H9 (cell line): ENCODE results near the gene ATG7. TPM values are rescaled to one million over a fixed set of nuclear protein-coding genes. Genes with fewer than 3 reads are reported as not detected.

ENCODE experiments used
- DNase-seq: peaks from one replicate; pipeline ENCODE4 v3.0.0-alpha.2; 2017
- H2AFZ ChIP-seq: one replicate; pipeline ENCODE4 v1.6.1; 2013; ENCODE audit warnings: mild to moderate bottlenecking, low read length, control low read depth, moderate library complexity
- H2AK5ac ChIP-seq: 2 replicates; pipeline ENCODE4 v1.6.1; 2013; ENCODE audit warnings: low read length, control low read depth, mixed read lengths; ENCODE audit not compliant: insufficient read length
- H2BK120ac ChIP-seq: one replicate; pipeline ENCODE4 v1.6.1; 2013; ENCODE audit warnings: low read depth, mild to moderate bottlenecking, low read length, control low read depth, inconsistent platforms; ENCODE audit not compliant: poor library complexity, severe bottlenecking
- H2BK12ac ChIP-seq: 2 replicates; pipeline ENCODE4 v1.6.1; 2013; ENCODE audit warnings: low read length, control low read depth, mixed read lengths, low read depth; ENCODE audit not compliant: insufficient read length
- H2BK15ac ChIP-seq: 2 replicates; pipeline ENCODE4 v1.6.1; 2013; ENCODE audit warnings: low read depth, low read length, control low read depth
- H2BK20ac ChIP-seq: one replicate; pipeline ENCODE4 v1.6.1; 2013; ENCODE audit warnings: low read depth, mild to moderate bottlenecking, low read length, control low read depth, inconsistent platforms; ENCODE audit not compliant: poor library complexity, severe bottlenecking
- H2BK5ac ChIP-seq: 2 replicates; pipeline ENCODE4 v1.6.1; 2013; ENCODE audit warnings: low read length, control low read depth, mixed read lengths; ENCODE audit not compliant: insufficient read length
- H3K14ac ChIP-seq: 2 replicates; pipeline ENCODE4 v1.6.1; 2013; ENCODE audit warnings: low read length, control low read depth; ENCODE audit not compliant: insufficient read depth
- H3K18ac ChIP-seq: 2 replicates; pipeline ENCODE4 v1.6.1; 2013; ENCODE audit warnings: low read depth, mild to moderate bottlenecking, mixed read lengths, low read length, control low read depth; ENCODE audit not compliant: insufficient read length
- H3K23ac ChIP-seq: 2 replicates; pipeline ENCODE4 v1.6.1; 2013; ENCODE audit warnings: low read length, control low read depth, mixed read lengths, low read depth; ENCODE audit not compliant: insufficient read length
- H3K23me2 ChIP-seq: 2 replicates; pipeline ENCODE4 v1.6.1; 2013; ENCODE audit warnings: low read depth, mild to moderate bottlenecking, mixed read lengths, low read length, control low read depth; ENCODE audit not compliant: insufficient read length, poor library complexity, severe bottlenecking
- H3K27ac ChIP-seq: 2 replicates; pipeline ENCODE4 v1.5.1; 2013; ENCODE audit warnings: low read length, control low read depth, mixed read lengths, low read depth; ENCODE audit not compliant: insufficient read length
- H3K27me3 ChIP-seq: 2 replicates; pipeline ENCODE4 v1.6.1; 2013; ENCODE audit warnings: low read length, control low read depth, inconsistent platforms; ENCODE audit not compliant: insufficient read depth
- H3K4ac ChIP-seq: 2 replicates; pipeline ENCODE4 v1.6.1; 2013; ENCODE audit warnings: low read depth, mild to moderate bottlenecking, control low read depth, inconsistent platforms, low read length, moderate library complexity
- H3K4me1 ChIP-seq: 2 replicates; pipeline ENCODE4 v1.6.1; 2013; ENCODE audit warnings: low read length, control low read depth, inconsistent platforms; ENCODE audit not compliant: insufficient read depth
- H3K4me2 ChIP-seq: 2 replicates; pipeline ENCODE4 v1.6.1; 2013; ENCODE audit warnings: low read length, control low read depth, mixed read lengths; ENCODE audit not compliant: insufficient read length, insufficient read depth
- H3K56ac ChIP-seq: 2 replicates; pipeline ENCODE4 v1.6.1; 2013; ENCODE audit warnings: low read depth, mild to moderate bottlenecking, mixed read lengths, low read length, control low read depth; ENCODE audit not compliant: insufficient read length
- H3K79me1 ChIP-seq: 2 replicates; pipeline ENCODE4 v1.6.1; 2013; ENCODE audit warnings: low read depth, mild to moderate bottlenecking, moderate library complexity, low read length, control low read depth, inconsistent platforms; ENCODE audit not compliant: insufficient read depth, poor library complexity, severe bottlenecking
- H3K79me2 ChIP-seq: 2 replicates; pipeline ENCODE4 v1.6.1; 2013; ENCODE audit warnings: low read length, control low read depth, inconsistent platforms; ENCODE audit not compliant: insufficient read depth
- H3K9ac ChIP-seq: 2 replicates; pipeline ENCODE4 v1.6.1; 2013; ENCODE audit warnings: low read length, control low read depth, mixed read lengths; ENCODE audit not compliant: insufficient read length; ENCODE audit errors: extremely low read depth
- H3K9me3 ChIP-seq: one replicate; pipeline ENCODE4 v1.6.1; 2013; ENCODE audit warnings: low read depth, low read length, inconsistent platforms; ENCODE audit not compliant: control insufficient read depth
- H3T11ph ChIP-seq: one replicate; pipeline ENCODE4 v1.6.1; 2013; ENCODE audit warnings: mild to moderate bottlenecking, low read length, control low read depth, inconsistent platforms
- H4K20me1 ChIP-seq: one replicate; pipeline ENCODE4 v1.6.1; 2013; ENCODE audit not compliant: control insufficient read depth, insufficient read length, insufficient read depth
- H4K5ac ChIP-seq: 2 replicates; pipeline ENCODE4 v1.6.1; 2013; ENCODE audit warnings: low read depth, mild to moderate bottlenecking, mixed read lengths, low read length, control low read depth; ENCODE audit not compliant: insufficient read length
- H4K8ac ChIP-seq: replicated peaks from 2 replicates; pipeline ENCODE4 v1.6.1; 2013; ENCODE audit warnings: low read length, control low read depth, mixed read lengths, low read depth; ENCODE audit not compliant: insufficient read length
- H4K91ac ChIP-seq: 2 replicates; pipeline ENCODE4 v1.6.1; 2013; ENCODE audit warnings: low read depth, mild to moderate bottlenecking, moderate library complexity, mixed read lengths, low read length, control low read depth; ENCODE audit not compliant: insufficient read length
- H3K27ac Mint-ChIP-seq, 3 experiments: 2 replicates in 2 of 3; 3 replicates in 1 of 3; pipeline ENCODE4 v1.8.0; 2020 to 2021; ENCODE audit warnings: mixed read lengths in 3 of 3, mild to moderate bottlenecking in 1 of 3, moderate library complexity in 1 of 3
- H3K27me3 Mint-ChIP-seq: 2 replicates; pipeline ENCODE4 v1.8.0; 2021; ENCODE audit warnings: low read depth, mild to moderate bottlenecking, moderate library complexity, mixed read lengths
- H3K36me3 Mint-ChIP-seq, 3 experiments: 2 replicates in 2 of 3; 3 replicates in 1 of 3; pipeline ENCODE4 v1.8.0; 2020 to 2021; ENCODE audit warnings: low read depth in 3 of 3, mixed read lengths in 3 of 3; ENCODE audit not compliant: insufficient read depth in 1 of 3
- H3K4me1 Mint-ChIP-seq, 2 experiments: 2 replicates each; pipeline ENCODE4 v1.8.0; 2020; ENCODE audit warnings: mixed read lengths in 2 of 2
- H3K4me3 Mint-ChIP-seq, 2 experiments: 2 replicates in 1 of 2; 3 replicates in 1 of 2; pipeline ENCODE4 v1.8.0; 2020 to 2021; ENCODE audit warnings: mild to moderate bottlenecking in 2 of 2, mixed read lengths in 2 of 2, moderate library complexity in 1 of 2
- H3K9me3 Mint-ChIP-seq, 2 experiments: 2 replicates in 1 of 2; 3 replicates in 1 of 2; pipeline ENCODE4 v1.8.0; 2020; ENCODE audit warnings: mild to moderate bottlenecking in 2 of 2, mixed read lengths in 2 of 2, moderate library complexity in 1 of 2
- WGBS: extraction: QIAGEN DNeasy Blood & Tissue Kit; methylation state at CpG from one replicate; pipeline ENCODE4 v1.1.7; 2013; ENCODE audit warnings: missing lambda C conversion rate, low lambda C conversion rate, mixed read lengths; ENCODE audit not compliant: insufficient read length; ENCODE audit errors: extremely low coverage; 5-methylcytosine and 5-hydroxymethylcytosine counted together
- total RNA-seq: library from RNA; stranded (reverse); gene quantifications from 2 replicates; pipeline ENCODE4 v1.2.1, GENCODE V29; 2021
- TF ChIP-seq, protein P1 (sequence below): fragments of 200-600 bp; sonication (generic); conservative IDR thresholded peaks from 3 replicates; pipeline ENCODE4 v1.8.0; 2021; ENCODE audit warnings: antibody characterized with exemption, mild to moderate bottlenecking

The ATG7 gene
- total RNA-seq, 1 experiment from 2014 or later, result 17.9 TPM

DNA sequence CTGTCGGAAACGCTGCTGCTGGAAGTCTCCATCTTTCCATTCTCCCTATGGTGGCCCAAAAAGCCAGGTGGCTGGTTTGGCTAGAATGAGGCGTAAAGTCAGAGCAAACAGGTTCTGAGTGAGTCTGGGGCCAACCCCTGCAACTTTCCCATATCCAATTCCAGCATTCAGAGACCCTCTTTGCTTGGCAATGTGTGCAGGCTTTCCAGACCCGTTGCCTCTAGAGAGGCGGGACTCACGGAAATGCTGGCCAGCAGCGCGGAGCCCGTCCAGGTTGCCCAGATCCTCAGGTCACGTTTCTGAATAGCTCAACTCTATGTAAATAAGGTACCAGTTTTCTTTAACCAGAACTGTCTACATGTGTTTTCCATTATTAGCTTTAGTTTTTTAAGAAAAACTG lies 303.5 kb downstream of the ATG7 start:
- peaks cover 15% of the 10 kb centered on the region; the same call in 1 of the 2 replicates for H3K79me2 ChIP-seq
- peaks cover 2% of the 10 kb centered on the region for H4K20me1 ChIP-seq
- H3K9me3 ChIP-seq, result no peaks in the 10 kb centered on the region
- H4K8ac ChIP-seq, result no peak overlapping the region
- no peak overlapping the region for H3T11ph ChIP-seq
- no peak overlapping the region for H3K23ac ChIP-seq
- Mint-ChIP-seq H3K4me1 (peaks cover 6 to 10% of the 10 kb centered on the region in 2 experiments), H3K9me3 (no peaks in the 10 kb centered on the region), H3K27ac (peak overlapping the region in 1 of 3 experiments; percentile 12; a peak in 1 of 7 replicates), H3K36me3 (peaks cover 9 to 23% (median 11%) of the 10 kb centered on the region in 3 experiments), H3K4me3 (no peak overlapping the region), H3K27me3 (no peaks in the 10 kb centered on the region)
- no peak overlapping the region for H3K14ac ChIP-seq
- H3K23me2 ChIP-seq, result no peaks in the 10 kb centered on the region
- H2BK120ac ChIP-seq, result no peak overlapping the region
- no CpG with 5 or more reads among the region's 10 CpGs for WGBS
- H3K9ac ChIP-seq, result no peak overlapping the region
- H2AK5ac ChIP-seq, result no peak overlapping the region
- H2BK12ac ChIP-seq, result no peak overlapping the region
- H3K4ac ChIP-seq, result no peak overlapping the region
- H2AFZ ChIP-seq, result no peak overlapping the region
- H4K91ac ChIP-seq, result no peak overlapping the region
- H4K5ac ChIP-seq, result no peak overlapping the region
- no peak overlapping the region for H3K56ac ChIP-seq
- H2BK5ac ChIP-seq, result no peak overlapping the region
- H2BK20ac ChIP-seq, result no peak overlapping the region
- no peak for DNase-seq
- H3K4me2 ChIP-seq, result no peak overlapping the region
- H2BK15ac ChIP-seq, result no peak overlapping the region
- H3K18ac ChIP-seq, result no peak overlapping the region
- peaks cover 7% of the 10 kb centered on the region for H3K79me1 ChIP-seq
- TF ChIP-seq, protein P1, sequence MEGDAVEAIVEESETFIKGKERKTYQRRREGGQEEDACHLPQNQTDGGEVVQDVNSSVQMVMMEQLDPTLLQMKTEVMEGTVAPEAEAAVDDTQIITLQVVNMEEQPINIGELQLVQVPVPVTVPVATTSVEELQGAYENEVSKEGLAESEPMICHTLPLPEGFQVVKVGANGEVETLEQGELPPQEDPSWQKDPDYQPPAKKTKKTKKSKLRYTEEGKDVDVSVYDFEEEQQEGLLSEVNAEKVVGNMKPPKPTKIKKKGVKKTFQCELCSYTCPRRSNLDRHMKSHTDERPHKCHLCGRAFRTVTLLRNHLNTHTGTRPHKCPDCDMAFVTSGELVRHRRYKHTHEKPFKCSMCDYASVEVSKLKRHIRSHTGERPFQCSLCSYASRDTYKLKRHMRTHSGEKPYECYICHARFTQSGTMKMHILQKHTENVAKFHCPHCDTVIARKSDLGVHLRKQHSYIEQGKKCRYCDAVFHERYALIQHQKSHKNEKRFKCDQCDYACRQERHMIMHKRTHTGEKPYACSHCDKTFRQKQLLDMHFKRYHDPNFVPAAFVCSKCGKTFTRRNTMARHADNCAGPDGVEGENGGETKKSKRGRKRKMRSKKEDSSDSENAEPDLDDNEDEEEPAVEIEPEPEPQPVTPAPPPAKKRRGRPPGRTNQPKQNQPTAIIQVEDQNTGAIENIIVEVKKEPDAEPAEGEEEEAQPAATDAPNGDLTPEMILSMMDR, result no peak
- no peaks in the 10 kb centered on the region for H3K4me1 ChIP-seq
- no peak overlapping the region for H3K27ac ChIP-seq
- no peaks in the 10 kb centered on the region for H3K27me3 ChIP-seq
